Fibroblast of pulmonary artery (primary cell): ENCODE results near the gene C6orf163.
A peak's percentile ranks its signal among the peaks of the same experiment; 100 is the strongest.

Experiments
- DNase-seq: peaks from one replicate; pipeline ENCODE4 v3.0.0-alpha.2; 2010; ENCODE audit warnings: low read depth
- H3K4me3 ChIP-seq: replicated peaks from 2 replicates; pipeline ENCODE4 v1.5.1; 2011; ENCODE audit warnings: low read depth, mild to moderate bottlenecking, control low read depth, low read length, moderate library complexity
- TF ChIP-seq, protein P1 (sequence below): IDR thresholded peaks from 2 replicates; pipeline ENCODE4 v1.5.1; 2011; ENCODE audit warnings: mild to moderate bottlenecking, control low read depth, low read length, inconsistent platforms; ENCODE audit errors: missing control alignments

Gene C6orf163

DNA sequence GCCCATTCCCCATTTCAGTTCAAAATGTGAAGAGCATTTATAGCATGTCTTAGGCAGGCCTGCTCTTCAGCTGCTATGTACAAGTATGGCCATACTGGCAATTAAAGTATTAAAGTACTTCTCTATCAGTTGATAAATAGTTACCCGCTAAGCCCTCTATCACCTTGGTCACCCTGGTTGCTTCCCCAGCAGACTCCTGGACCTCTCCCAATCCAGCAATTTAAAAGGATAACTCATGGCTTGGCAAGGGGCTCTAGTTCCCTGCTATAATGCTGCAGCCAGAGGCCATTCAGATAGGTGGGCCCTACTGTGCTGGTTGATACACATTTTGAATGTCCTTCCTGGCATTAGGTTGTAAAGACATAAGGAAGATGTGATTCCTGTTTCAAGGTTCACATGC is 7.0 kb downstream of the C6orf163 start:
- DNase-seq = no peak
- TF ChIP-seq, protein P1, sequence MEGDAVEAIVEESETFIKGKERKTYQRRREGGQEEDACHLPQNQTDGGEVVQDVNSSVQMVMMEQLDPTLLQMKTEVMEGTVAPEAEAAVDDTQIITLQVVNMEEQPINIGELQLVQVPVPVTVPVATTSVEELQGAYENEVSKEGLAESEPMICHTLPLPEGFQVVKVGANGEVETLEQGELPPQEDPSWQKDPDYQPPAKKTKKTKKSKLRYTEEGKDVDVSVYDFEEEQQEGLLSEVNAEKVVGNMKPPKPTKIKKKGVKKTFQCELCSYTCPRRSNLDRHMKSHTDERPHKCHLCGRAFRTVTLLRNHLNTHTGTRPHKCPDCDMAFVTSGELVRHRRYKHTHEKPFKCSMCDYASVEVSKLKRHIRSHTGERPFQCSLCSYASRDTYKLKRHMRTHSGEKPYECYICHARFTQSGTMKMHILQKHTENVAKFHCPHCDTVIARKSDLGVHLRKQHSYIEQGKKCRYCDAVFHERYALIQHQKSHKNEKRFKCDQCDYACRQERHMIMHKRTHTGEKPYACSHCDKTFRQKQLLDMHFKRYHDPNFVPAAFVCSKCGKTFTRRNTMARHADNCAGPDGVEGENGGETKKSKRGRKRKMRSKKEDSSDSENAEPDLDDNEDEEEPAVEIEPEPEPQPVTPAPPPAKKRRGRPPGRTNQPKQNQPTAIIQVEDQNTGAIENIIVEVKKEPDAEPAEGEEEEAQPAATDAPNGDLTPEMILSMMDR = no peak
- H3K4me3 ChIP-seq = no peak overlapping the region

DNA sequence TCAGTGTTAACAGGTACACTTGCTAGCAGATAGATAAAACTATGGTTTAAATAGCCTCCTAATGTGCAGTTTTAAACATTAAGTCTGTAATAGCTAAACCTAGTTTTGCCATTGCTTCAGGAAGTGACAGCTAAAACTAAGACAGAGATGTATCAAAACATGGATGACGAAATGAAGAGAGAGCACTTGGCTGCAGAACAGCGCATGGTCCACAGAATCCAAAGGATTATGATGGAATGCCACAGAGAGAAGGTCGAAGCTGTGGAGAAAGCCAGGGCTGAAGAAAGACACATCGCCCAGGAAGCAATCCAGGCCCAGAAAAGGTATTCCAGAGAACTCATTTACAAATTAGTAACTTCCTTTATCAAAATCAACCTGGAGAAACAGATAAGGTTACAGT is 11.6 kb downstream of the C6orf163 start:
- DNase-seq = no peak
- TF ChIP-seq, protein P1 = no peak
- H3K4me3 ChIP-seq = no peak overlapping the region

DNA sequence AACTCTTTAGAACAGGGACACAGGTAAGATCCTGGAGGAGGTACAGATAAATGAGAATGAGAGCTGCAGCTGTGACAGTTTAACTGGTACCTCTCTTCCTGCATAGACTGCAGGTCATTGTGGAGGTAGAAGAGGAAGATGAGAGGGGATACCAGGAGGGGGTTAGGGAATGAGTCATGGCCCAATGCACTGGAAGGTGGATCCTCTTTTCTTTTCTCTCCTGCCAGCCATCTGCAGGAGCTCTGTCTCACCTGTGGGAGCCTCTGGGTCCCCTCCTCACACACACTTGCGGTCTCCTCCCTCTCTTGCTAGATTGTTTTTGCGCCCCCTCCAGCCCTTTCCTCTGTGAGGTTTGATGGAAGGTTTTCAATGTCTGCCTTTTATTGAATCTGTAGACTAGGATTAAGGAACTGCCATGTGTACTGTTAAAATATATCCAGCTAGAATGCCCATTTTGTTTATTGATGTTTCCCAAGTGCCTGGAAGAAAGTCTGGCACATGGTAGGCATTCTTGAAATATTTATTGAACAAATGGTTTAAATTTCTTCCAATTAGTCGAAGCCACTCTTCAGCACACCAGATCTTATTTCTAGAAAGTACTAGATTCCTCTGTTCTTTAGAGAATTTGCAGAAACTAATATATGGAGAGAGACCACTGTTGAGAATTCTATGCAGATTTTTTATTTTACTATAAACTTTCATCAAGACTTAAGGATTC is 13.0 kb downstream of the C6orf163 start:
- no peak overlapping the region for H3K4me3 ChIP-seq
- no peak for DNase-seq
- TF ChIP-seq, protein P1 = no peak

DNA sequence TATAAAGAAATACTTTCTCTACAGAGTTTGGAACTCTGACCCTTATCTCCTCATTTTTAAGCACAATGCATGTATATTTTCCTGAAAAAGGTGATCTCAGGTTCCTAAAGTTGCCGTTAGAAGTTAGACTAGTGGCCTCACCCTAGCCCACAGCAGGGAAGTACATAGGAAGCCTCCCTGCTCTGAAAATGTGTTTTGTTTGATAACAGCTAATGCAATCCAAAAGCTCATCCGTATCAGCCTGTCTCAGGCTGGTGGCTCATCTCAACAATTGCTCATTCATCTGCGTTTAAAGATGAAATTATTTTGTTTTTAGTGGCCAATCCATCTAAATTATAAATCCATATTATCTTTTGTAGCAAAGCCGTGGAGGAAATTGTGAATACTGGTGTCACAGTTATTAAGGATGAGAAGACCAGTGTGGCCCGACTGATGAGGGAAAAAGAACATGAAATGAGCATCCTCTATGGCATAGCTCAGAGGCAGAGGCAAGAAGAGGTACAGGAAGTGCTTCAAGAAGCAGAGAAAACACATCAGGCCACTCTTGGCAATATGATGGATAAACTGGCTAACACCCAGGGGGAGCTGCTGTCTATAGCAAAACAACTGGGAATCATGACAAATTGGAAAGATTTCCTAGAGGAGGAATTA is 20.1 kb downstream of the C6orf163 start:
- TF ChIP-seq, protein P1 = no peak
- no peak overlapping the region for H3K4me3 ChIP-seq
- no peak for DNase-seq

DNA sequence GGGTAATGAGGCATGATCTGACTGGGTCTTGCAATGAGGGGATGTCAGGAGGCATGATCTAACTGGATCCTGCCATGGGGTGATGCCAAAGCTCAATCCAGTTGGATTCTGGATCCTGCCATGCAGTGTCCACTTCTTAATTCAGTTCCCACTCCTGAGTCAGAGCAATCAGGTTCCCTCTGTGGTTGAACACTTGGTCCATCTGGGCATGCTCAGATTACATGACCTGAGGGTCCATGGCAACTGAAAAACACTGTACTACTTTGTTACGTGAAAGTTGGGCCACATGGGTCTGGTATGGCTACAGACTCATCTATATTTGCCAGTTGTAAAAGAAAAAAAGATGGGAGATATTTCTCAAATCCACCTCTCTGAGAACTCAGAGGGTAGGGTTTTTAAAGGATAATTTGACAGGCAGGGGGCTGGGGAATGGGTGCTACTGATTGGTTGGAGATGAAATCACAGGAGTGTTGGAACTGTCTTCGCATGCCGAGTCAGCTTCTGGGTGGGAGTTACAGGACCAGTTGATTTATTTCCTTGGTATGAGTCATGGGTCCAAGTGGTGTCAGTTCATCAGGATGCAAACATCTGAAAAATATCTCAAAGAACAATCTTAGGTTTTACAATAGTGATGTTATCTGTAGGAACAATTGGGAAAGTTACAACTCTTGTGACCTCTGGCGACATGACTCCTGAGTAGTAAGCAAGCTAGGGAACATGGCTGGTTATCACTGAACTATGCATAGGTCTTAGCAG is 21.6 kb downstream of the C6orf163 start:
- TF ChIP-seq, protein P1 = no peak
- peak; percentile 3 for DNase-seq
- no peak overlapping the region for H3K4me3 ChIP-seq

DNA sequence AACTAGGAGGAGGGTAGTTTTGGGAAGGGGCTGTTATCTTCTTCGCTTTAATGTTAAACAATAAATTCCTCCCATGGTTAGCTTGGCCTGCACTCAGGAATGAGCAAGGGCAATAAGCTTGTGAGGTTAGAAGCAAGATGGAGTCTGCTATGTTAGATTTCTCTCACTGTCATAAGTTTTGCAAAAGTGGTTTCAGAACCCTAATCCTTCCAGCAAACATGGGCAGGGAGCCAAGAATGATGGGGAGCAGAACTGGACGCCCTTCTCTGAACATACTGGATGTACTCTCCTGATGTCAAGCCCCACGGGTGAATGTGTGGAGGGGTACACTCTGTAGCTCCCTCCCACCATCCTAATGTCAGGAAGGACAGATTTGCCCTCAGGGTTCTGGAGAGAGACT is 22.3 kb downstream of the C6orf163 start:
- DNase-seq = no peak
- TF ChIP-seq, protein P1 = no peak
- H3K4me3 ChIP-seq = no peak overlapping the region
